ENCODE results near the gene MYH7. TPM values are rescaled to one million over a fixed set of nuclear protein-coding genes. Genes with fewer than 3 reads are reported as not detected.
"Not testable (repeated sequence)": the region's sequence is repeated elsewhere in the genome, so short reads cannot be mapped to it uniquely, and the experiment has no call there.

The MYH7 gene
- total RNA-seq, 1 experiment from 2014 or later: not detected

DNA sequence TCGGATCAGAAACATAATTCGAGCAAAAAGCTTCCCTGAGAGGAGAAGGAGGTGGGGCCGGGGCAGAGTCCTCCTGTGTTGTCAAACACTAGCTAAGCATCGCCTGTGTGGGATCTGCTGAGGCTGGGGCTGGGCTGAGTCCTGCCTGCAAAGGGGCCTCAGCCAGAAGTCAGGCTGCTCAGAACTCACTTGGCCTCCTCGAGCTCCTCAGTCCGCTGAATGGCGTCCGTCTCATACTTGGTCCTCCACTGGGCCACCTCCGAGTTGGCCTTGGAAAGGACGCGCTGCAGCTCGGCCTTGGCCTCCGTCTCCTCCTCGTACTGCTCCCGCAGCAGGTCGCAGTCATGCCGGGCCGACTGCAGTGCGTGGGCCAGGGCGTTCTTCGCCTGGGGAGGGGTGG lies 17.4 kb downstream of the MYH7 start (continued):
- TF ChIP-seq, protein P1, sequence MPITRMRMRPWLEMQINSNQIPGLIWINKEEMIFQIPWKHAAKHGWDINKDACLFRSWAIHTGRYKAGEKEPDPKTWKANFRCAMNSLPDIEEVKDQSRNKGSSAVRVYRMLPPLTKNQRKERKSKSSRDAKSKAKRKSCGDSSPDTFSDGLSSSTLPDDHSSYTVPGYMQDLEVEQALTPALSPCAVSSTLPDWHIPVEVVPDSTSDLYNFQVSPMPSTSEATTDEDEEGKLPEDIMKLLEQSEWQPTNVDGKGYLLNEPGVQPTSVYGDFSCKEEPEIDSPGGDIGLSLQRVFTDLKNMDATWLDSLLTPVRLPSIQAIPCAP (CRISPR knock-in tag; IDR thresholded peaks at IDR 0.05): no peak
- TF ChIP-seq RELA (CRISPR knock-in tag; IDR thresholded peaks at IDR 0.05; ENCODE audit: borderline replicate concordance) (no peak), NR3C1 (CRISPR knock-in tag; conservative IDR thresholded peaks at IDR 0.05; ENCODE audit: low read depth) (no peak), ZBTB21 (CRISPR knock-in tag; IDR thresholded peaks at IDR 0.05; ENCODE audit: borderline replicate concordance) (no peak), MYBL2 (CRISPR knock-in tag; IDR thresholded peaks at IDR 0.05) (no peak), CREB1 (CRISPR knock-in tag; IDR thresholded peaks at IDR 0.05) (no peak), SOX15 (CRISPR knock-in tag; IDR thresholded peaks at IDR 0.05) (no peak), NFYB (CRISPR knock-in tag; conservative IDR thresholded peaks at IDR 0.05; ENCODE audit: low read depth) (no peak)

DNA sequence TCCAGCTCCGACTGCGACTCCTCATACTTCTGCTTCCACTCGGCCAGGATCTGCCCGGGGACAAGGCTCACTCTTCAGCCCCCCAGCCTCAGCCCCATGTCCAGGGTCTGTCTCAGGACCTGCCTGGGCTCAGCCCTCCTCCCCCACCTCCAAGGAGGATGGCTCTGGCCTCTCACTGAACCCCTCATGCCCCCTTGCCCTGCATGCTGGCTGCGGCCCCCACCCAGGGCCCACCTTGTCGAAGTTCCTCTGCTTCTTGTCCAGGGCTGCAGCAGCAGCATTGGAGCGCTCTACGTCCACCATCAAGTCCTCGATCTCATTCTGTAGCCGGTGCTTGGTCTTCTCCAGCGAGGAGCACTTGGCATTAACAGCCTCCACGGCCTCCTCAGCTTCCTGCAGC lies 18.2 kb downstream of the MYH7 start:
- H3K9me3 Mint-ChIP-seq, POLR2A ChIA-PET: not testable (repeated sequence)
- CTCF ChIA-PET: interaction anchor here (0.9 to 3.2 kb wide), 2 partner anchors 37 to 123 kb away, joined by 3 to 9 read pairs; no protein-coding TSS in a partner anchor

DNA sequence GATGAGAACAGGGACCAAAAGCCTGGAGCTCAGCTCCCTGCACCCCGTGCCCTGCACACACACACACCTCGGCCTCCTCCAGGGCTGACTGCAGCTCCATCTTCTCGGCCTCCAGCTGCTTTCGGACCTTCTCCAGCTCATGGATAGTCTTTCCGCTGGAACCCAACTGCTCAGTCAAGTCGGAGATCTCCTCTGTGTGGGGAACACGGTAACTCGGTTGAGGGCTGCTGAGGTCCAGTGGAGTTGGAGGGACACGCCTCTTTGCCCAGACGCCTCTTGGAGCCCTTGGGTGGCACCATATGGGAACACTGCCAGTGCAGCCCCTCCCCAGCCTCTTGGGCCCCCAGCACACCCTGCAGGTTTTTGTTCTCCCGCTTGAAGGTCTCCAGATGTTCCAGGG lies 18.7 kb downstream of the MYH7 start:
- ChIA-PET POLR2A (no interaction called here), CTCF (interaction anchor here (3.2 kb wide), 1 partner anchor 37 kb away, joined by 9 read pairs; no protein-coding TSS in a partner anchor)
- DNase-seq (ENCODE audit: low spot score) (no peak), ATAC-seq (no peak)
- H3K27ac Mint-ChIP-seq: no peak overlapping the region
- TF ChIP-seq IRF2 (CRISPR knock-in tag; IDR thresholded peaks at IDR 0.05; ENCODE audit: borderline replicate concordance, low read depth) (no peak), OVOL2 (CRISPR knock-in tag; IDR thresholded peaks at IDR 0.05; ENCODE audit: borderline replicate concordance) (no peak), ZNF416 (CRISPR knock-in tag; IDR thresholded peaks at IDR 0.05) (no peak), ZNF121 (CRISPR knock-in tag; IDR thresholded peaks at IDR 0.05) (no peak), PRRX2 (CRISPR knock-in tag; IDR thresholded peaks at IDR 0.05) (no peak), TCF7 (CRISPR knock-in tag; IDR thresholded peaks at IDR 0.05; ENCODE audit: low read depth) (no peak)
- TF ChIP-seq, protein P2, sequence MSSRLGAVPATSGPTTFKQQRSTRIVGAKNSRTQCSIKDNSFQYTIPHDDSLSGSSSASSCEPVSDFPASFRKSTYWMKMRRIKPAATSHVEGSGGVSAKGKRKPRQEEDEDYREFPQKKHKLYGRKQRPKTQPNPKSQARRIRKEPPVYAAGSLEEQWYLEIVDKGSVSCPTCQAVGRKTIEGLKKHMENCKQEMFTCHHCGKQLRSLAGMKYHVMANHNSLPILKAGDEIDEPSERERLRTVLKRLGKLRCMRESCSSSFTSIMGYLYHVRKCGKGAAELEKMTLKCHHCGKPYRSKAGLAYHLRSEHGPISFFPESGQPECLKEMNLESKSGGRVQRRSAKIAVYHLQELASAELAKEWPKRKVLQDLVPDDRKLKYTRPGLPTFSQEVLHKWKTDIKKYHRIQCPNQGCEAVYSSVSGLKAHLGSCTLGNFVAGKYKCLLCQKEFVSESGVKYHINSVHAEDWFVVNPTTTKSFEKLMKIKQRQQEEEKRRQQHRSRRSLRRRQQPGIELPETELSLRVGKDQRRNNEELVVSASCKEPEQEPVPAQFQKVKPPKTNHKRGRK (CRISPR knock-in tag; IDR thresholded peaks at IDR 0.05; ENCODE audit: borderline replicate concordance): no peak
- TF ChIP-seq, protein P3, sequence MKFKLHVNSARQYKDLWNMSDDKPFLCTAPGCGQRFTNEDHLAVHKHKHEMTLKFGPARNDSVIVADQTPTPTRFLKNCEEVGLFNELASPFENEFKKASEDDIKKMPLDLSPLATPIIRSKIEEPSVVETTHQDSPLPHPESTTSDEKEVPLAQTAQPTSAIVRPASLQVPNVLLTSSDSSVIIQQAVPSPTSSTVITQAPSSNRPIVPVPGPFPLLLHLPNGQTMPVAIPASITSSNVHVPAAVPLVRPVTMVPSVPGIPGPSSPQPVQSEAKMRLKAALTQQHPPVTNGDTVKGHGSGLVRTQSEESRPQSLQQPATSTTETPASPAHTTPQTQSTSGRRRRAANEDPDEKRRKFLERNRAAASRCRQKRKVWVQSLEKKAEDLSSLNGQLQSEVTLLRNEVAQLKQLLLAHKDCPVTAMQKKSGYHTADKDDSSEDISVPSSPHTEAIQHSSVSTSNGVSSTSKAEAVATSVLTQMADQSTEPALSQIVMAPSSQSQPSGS (CRISPR knock-in tag; IDR thresholded peaks at IDR 0.05; ENCODE audit: borderline replicate concordance, low read depth): no peak
- TF ChIP-seq, protein P4, sequence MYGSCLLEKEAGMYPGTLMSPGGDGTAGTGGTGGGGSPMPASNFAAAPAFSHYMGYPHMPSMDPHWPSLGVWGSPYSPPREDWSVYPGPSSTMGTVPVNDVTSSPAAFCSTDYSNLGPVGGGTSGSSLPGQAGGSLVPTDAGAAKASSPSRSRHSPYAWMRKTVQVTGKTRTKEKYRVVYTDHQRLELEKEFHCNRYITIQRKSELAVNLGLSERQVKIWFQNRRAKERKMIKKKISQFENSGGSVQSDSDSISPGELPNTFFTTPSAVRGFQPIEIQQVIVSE (CRISPR knock-in tag; IDR thresholded peaks at IDR 0.05; ENCODE audit: borderline replicate concordance): no peak
- TF ChIP-seq, protein P5, sequence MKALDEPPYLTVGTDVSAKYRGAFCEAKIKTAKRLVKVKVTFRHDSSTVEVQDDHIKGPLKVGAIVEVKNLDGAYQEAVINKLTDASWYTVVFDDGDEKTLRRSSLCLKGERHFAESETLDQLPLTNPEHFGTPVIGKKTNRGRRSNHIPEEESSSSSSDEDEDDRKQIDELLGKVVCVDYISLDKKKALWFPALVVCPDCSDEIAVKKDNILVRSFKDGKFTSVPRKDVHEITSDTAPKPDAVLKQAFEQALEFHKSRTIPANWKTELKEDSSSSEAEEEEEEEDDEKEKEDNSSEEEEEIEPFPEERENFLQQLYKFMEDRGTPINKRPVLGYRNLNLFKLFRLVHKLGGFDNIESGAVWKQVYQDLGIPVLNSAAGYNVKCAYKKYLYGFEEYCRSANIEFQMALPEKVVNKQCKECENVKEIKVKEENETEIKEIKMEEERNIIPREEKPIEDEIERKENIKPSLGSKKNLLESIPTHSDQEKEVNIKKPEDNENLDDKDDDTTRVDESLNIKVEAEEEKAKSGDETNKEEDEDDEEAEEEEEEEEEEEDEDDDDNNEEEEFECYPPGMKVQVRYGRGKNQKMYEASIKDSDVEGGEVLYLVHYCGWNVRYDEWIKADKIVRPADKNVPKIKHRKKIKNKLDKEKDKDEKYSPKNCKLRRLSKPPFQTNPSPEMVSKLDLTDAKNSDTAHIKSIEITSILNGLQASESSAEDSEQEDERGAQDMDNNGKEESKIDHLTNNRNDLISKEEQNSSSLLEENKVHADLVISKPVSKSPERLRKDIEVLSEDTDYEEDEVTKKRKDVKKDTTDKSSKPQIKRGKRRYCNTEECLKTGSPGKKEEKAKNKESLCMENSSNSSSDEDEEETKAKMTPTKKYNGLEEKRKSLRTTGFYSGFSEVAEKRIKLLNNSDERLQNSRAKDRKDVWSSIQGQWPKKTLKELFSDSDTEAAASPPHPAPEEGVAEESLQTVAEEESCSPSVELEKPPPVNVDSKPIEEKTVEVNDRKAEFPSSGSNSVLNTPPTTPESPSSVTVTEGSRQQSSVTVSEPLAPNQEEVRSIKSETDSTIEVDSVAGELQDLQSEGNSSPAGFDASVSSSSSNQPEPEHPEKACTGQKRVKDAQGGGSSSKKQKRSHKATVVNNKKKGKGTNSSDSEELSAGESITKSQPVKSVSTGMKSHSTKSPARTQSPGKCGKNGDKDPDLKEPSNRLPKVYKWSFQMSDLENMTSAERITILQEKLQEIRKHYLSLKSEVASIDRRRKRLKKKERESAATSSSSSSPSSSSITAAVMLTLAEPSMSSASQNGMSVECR (CRISPR knock-in tag; IDR thresholded peaks at IDR 0.05; ENCODE audit: borderline replicate concordance): no peak
- no peaks in the 10 kb centered on the region for H3K4me1 Mint-ChIP-seq
- no peaks in the 10 kb centered on the region for H3K36me3 Mint-ChIP-seq
- peaks cover 17% of the 10 kb centered on the region for H3K27me3 Mint-ChIP-seq (ENCODE audit: low read depth)
- H3K4me3 Mint-ChIP-seq: no peak overlapping the region
- no peaks in the 10 kb centered on the region for H3K9me3 Mint-ChIP-seq

More for the DNA sequence above, 18.2 kb downstream of the MYH7 start:
- H3K27ac Mint-ChIP-seq; H3K36me3 Mint-ChIP-seq; ATAC-seq; H3K4me1 Mint-ChIP-seq; DNase-seq (ENCODE audit: low spot score); H3K4me3 Mint-ChIP-seq: not testable (repeated sequence)
- peaks cover 17% of the 10 kb centered on the region for H3K27me3 Mint-ChIP-seq (ENCODE audit: low read depth)

Measured in WTC11 (cell line).